Transverse colon (tissue), 4 donors: ENCODE results near the gene HS3ST5. TPM values are rescaled to one million over a fixed set of nuclear protein-coding genes. Genes with fewer than 3 reads are reported as not detected.

Source experiments
- DNase-seq: peaks from one replicate; pipeline ENCODE4 v3.0.0-alpha.2; 2019
- H3K27ac ChIP-seq, 4 donors: fragments of 200-600 bp; sonication (generic); 2 replicates each; pipeline ENCODE4 v1.5.1; 2016 to 2018; ENCODE audit warnings: inconsistent platforms in 4 of 4
- H3K27me3 ChIP-seq: fragments of 200-600 bp; sonication (generic); 2 replicates; pipeline ENCODE4 v1.5.1; 2017; ENCODE audit warnings: inconsistent platforms
- H3K36me3 ChIP-seq, 4 donors: fragments of 200-600 bp; sonication (generic); 2 replicates each; pipeline ENCODE4 v1.5.1; 2017 to 2019; ENCODE audit warnings: inconsistent platforms in 4 of 4
- H3K4me1 ChIP-seq, 4 donors: fragments of 200-600 bp; sonication (generic); 2 replicates each; pipeline ENCODE4 v1.5.1; 2017 to 2020; ENCODE audit warnings: inconsistent platforms in 4 of 4
- H3K4me3 ChIP-seq, 4 donors: fragments of 200-600 bp; sonication (generic); 1 replicate in 1 of 4; 2 replicates in 3 of 4; pipeline versions ENCODE4 v1.5.1 to v1.6.1; 2017 to 2019; ENCODE audit warnings: inconsistent platforms in 4 of 4
- H3K9me3 ChIP-seq, 2 donors: fragments of 200-600 bp; sonication (generic); 2 replicates each; pipeline ENCODE4 v1.5.1; 2017 to 2019; ENCODE audit warnings: inconsistent platforms in 2 of 2
- EP300 ChIP-seq: sonication (generic); formaldehyde crosslinking; IDR thresholded peaks from one replicate; pipeline ENCODE4 v1.6.1; 2017; ENCODE audit warnings: antibody characterized with exemption, low read depth
- POLR2A ChIP-seq: fragments of 450-650 bp; IDR thresholded peaks from one replicate; pipeline ENCODE4 v1.6.1; 2016; ENCODE audit warnings: antibody characterized with exemption, mild to moderate bottlenecking, moderate library complexity
- POLR2AphosphoS5 ChIP-seq, 3 donors: sonication (generic); formaldehyde crosslinking; IDR thresholded peaks; one replicate each; pipeline ENCODE4 v1.6.1; 2016; ENCODE audit warnings: antibody characterized with exemption in 3 of 3
- WGBS, 2 donors: methylation state at CpG; one replicate each; pipeline ENCODE4 v1.1.5; 2018; ENCODE audit warnings: low coverage in 1 of 2; 5-methylcytosine and 5-hydroxymethylcytosine counted together
- in situ Hi-C, 4 donors: fragments of 200-750 bp; cut with MboI; loops; one replicate each; pipeline versions ENCODE4 v1.15.0 to v1.15.1; 2017; ENCODE audit warnings: low sequenced_read_pairs in 3 of 4, low pct_ligation_motif_present in 1 of 4, low pct_unique_long_range_greater_than_20kb in 1 of 4
- intact Hi-C: fragments of 100-400 bp; cut with DNase I; formaldehyde crosslinking; loops from one replicate; pipeline ENCODE4 v1.15.1; 2023; ENCODE audit warnings: low total_unique reads
- total RNA-seq, 4 donors: library from RNA; depleted of rRNA; stranded (reverse); fragments of >200 nt; gene quantifications; one replicate each; pipeline ENCODE4 v1.1.0, GENCODE V29; 2016
- TF ChIP-seq, protein P1 (sequence below), 5 experiments: fragments of 200-600 bp in 3 of 5; fragments of 450-650 bp in 2 of 5; sonication (generic) in 3 of 5; IDR thresholded peaks; 1 replicate in 2 of 5; 2 replicates in 3 of 5; pipeline ENCODE4 v1.5.1; 2016 to 2017; ENCODE audit warnings: antibody characterized with exemption in 5 of 5, inconsistent platforms in 3 of 5, mild to moderate bottlenecking in 2 of 5, moderate library complexity in 1 of 5

The HS3ST5 gene
- total RNA-seq, 4 donors from 2014 or later = 0.27 to 0.32 TPM; not detected in 2

- Histone ChIP-seq H3K4me3 (no peak overlapping the region), H3K27ac (no peak overlapping the region), H3K36me3 (no peaks in the 10 kb centered on the region), H3K27me3 (no peaks in the 10 kb centered on the region), H3K9me3 (no peaks in the 10 kb centered on the region), H3K4me1 (no peaks in the 10 kb centered on the region)
- DNase-seq = no peak
- TF ChIP-seq POLR2A (no peak), EP300 (no peak), POLR2AphosphoS5 (IDR thresholded peaks at IDR 0.05) (no peak)
- TF ChIP-seq, protein P1, sequence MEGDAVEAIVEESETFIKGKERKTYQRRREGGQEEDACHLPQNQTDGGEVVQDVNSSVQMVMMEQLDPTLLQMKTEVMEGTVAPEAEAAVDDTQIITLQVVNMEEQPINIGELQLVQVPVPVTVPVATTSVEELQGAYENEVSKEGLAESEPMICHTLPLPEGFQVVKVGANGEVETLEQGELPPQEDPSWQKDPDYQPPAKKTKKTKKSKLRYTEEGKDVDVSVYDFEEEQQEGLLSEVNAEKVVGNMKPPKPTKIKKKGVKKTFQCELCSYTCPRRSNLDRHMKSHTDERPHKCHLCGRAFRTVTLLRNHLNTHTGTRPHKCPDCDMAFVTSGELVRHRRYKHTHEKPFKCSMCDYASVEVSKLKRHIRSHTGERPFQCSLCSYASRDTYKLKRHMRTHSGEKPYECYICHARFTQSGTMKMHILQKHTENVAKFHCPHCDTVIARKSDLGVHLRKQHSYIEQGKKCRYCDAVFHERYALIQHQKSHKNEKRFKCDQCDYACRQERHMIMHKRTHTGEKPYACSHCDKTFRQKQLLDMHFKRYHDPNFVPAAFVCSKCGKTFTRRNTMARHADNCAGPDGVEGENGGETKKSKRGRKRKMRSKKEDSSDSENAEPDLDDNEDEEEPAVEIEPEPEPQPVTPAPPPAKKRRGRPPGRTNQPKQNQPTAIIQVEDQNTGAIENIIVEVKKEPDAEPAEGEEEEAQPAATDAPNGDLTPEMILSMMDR (IDR thresholded peaks at IDR 0.05) = no peak
- in situ Hi-C loops = no loop called here
- intact Hi-C loops = no loop called here
These were observed 309.2 kb downstream of the HS3ST5 start for GRCh38 chr6:114033606-114034005.

GRCh38 chr6:114032721-114033120 is 310.1 kb downstream of the HS3ST5 start:
- H3K36me3 ChIP-seq = no peaks in the 10 kb centered on the region
- TF ChIP-seq, protein P1 (IDR thresholded peaks at IDR 0.05) = no peak
- TF ChIP-seq POLR2A (no peak), EP300 (no peak), POLR2AphosphoS5 (IDR thresholded peaks at IDR 0.05) (no peak)
- no peak overlapping the region for H3K4me3 ChIP-seq
- in situ Hi-C loops (no loop called here), intact Hi-C loops (no loop called here)
- no peaks in the 10 kb centered on the region for H3K9me3 ChIP-seq
- DNase-seq = no peak
- no peak overlapping the region for H3K27ac ChIP-seq
- no peaks in the 10 kb centered on the region for H3K27me3 ChIP-seq
- no peaks in the 10 kb centered on the region for H3K4me1 ChIP-seq
- WGBS, 2 donors = 53 to 66% methylated on average over 3 of the region's 3 CpGs

GRCh38 chr6:114030767-114031166 is 312.1 kb downstream of the HS3ST5 start:
- H3K27me3 ChIP-seq = no peaks in the 10 kb centered on the region
- H3K9me3 ChIP-seq = no peaks in the 10 kb centered on the region
- H3K36me3 ChIP-seq = no peaks in the 10 kb centered on the region
- no peak overlapping the region for H3K27ac ChIP-seq
- intact Hi-C loops (no loop called here), in situ Hi-C loops (no loop called here)
- H3K4me3 ChIP-seq = no peak overlapping the region
- DNase-seq = no peak
- no peaks in the 10 kb centered on the region for H3K4me1 ChIP-seq
- 87 to 89% methylated on average over 4 to 6 of the region's 6 CpGs for WGBS, 2 donors
- no peak for TF ChIP-seq EP300
- TF ChIP-seq POLR2A = no peak
- TF ChIP-seq, protein P1 (IDR thresholded peaks at IDR 0.05) = no peak
- TF ChIP-seq POLR2AphosphoS5 (IDR thresholded peaks at IDR 0.05) = no peak

GRCh38 chr6:114024746-114025145 is 318.1 kb downstream of the HS3ST5 start:
- intact Hi-C loops (no loop called here), in situ Hi-C loops (no loop called here)
- DNase-seq = no peak
- Histone ChIP-seq H3K4me3 (no peak overlapping the region), H3K9me3 (no peaks in the 10 kb centered on the region), H3K4me1 (no peaks in the 10 kb centered on the region), H3K27me3 (no peaks in the 10 kb centered on the region), H3K27ac (no peak overlapping the region), H3K36me3 (no peaks in the 10 kb centered on the region)
- 82 to 85% methylated on average over 6 of the region's 6 CpGs for WGBS, 2 donors
- TF ChIP-seq EP300 = no peak
- no peak for TF ChIP-seq POLR2AphosphoS5 (IDR thresholded peaks at IDR 0.05)
- TF ChIP-seq POLR2A = no peak
- TF ChIP-seq, protein P1 (IDR thresholded peaks at IDR 0.05) = no peak
